Upper lobe of left lung (tissue), 6 donors: ENCODE measurements around the gene KCTD21. TPM values are rescaled to one million over a fixed set of nuclear protein-coding genes. Genes with fewer than 3 reads are reported as not detected.

Experiments used
- ATAC-seq, 2 donors: fragments of 200-7000 bp; cut with Tn5 transposase; one replicate each; pipeline ENCODE4 v1.9.1; 2022; ENCODE audit warnings: mild to moderate bottlenecking in 2 of 2, moderate library complexity in 2 of 2; ENCODE audit not compliant: low FRiP score in 2 of 2
- DNase-seq, 2 donors: peaks; one replicate each; pipeline ENCODE4 v3.0.0-alpha.2; 2019 to 2020
- H3K27ac ChIP-seq, 4 donors: fragments of 200-600 bp; sonication (generic); one replicate each; pipeline ENCODE4 v1.5.1; 2016 to 2019
- H3K27me3 ChIP-seq, 4 donors: fragments of 200-600 bp; sonication (generic); one replicate each; pipeline ENCODE4 v1.5.1; 2017 to 2019
- H3K36me3 ChIP-seq, 4 donors: fragments of 200-600 bp; sonication (generic); one replicate each; pipeline ENCODE4 v1.5.1; 2016 to 2019
- H3K4me1 ChIP-seq, 4 donors: fragments of 200-600 bp; sonication (generic); one replicate each; pipeline ENCODE4 v1.5.1; 2018 to 2019
- H3K4me3 ChIP-seq, 4 donors: fragments of 200-600 bp; sonication (generic); one replicate each; pipeline ENCODE4 v1.5.1; 2017 to 2019; ENCODE audit warnings: mild to moderate bottlenecking in 2 of 4, moderate library complexity in 1 of 4
- H3K9me3 ChIP-seq, 4 donors: fragments of 200-600 bp; sonication (generic); one replicate each; pipeline ENCODE4 v1.5.1; 2018 to 2019
- CTCF ChIP-seq, 6 experiments: fragments of 450-650 bp in 4 of 6; fragments of 200-600 bp in 2 of 6; sonication (generic) in 2 of 6; IDR thresholded peaks; one replicate each; pipeline ENCODE4 v1.5.1; 2016 to 2019; ENCODE audit warnings: antibody characterized with exemption in 6 of 6
- EP300 ChIP-seq, 4 donors: sonication (generic); formaldehyde crosslinking; IDR thresholded peaks; one replicate each; pipeline ENCODE4 v1.5.1; 2017; ENCODE audit warnings: antibody characterized with exemption in 4 of 4, control low read depth in 2 of 4
- POLR2A ChIP-seq, 4 donors: fragments of 450-650 bp; IDR thresholded peaks; one replicate each; pipeline ENCODE4 v1.5.1; 2016 to 2017; ENCODE audit warnings: antibody characterized with exemption in 4 of 4, mild to moderate bottlenecking in 2 of 4
- POLR2AphosphoS5 ChIP-seq, 2 donors: sonication (generic); formaldehyde crosslinking; IDR thresholded peaks; one replicate each; pipeline ENCODE4 v1.5.1; 2017; ENCODE audit warnings: antibody characterized with exemption in 2 of 2
- WGBS, 2 donors: methylation state at CpG; one replicate each; pipeline ENCODE4 v1.1.5; 2017 to 2018; 5-methylcytosine and 5-hydroxymethylcytosine counted together
- total RNA-seq, 6 donors: library from RNA; depleted of rRNA in 4 of 6; stranded (reverse); fragments of >200 nt in 4 of 6; gene quantifications; one replicate each; pipeline versions ENCODE4 v1.1.0 to v1.2.1, GENCODE V29; 2016 to 2021
- donor health status: DM: no; HTN: no; CAD: no; lungs with moderate emphysema.
- donor health status: DM: no; HTN: yes; CAD: no; lungs with severe emphysema.

The KCTD21 gene
- total RNA-seq, 6 donors from 2014 or later: 8.4 to 18.9 (median 10.7) TPM

GRCh38 chr11:78151804-78152203, 36.6 kb downstream of the KCTD21 start:
- Histone ChIP-seq H3K36me3 (no peaks in the 10 kb centered on the region), H3K27ac (no peak overlapping the region), H3K27me3 (no peaks in the 10 kb centered on the region), H3K4me3 (no peak overlapping the region), H3K4me1 (no peaks in the 10 kb centered on the region), H3K9me3 (no peaks in the 10 kb centered on the region)
- DNase-seq (no peak), ATAC-seq (no peak)
- no peak for TF ChIP-seq POLR2A (IDR thresholded peaks at IDR 0.05)
- no peak for TF ChIP-seq EP300 (IDR thresholded peaks at IDR 0.05)
- TF ChIP-seq POLR2AphosphoS5 (IDR thresholded peaks at IDR 0.05): no peak
- TF ChIP-seq CTCF (IDR thresholded peaks at IDR 0.05): no peak

GRCh38 chr11:78150754-78151153, 37.7 kb downstream of the KCTD21 start:
- no peaks in the 10 kb centered on the region for H3K36me3 ChIP-seq
- no peak overlapping the region for H3K27ac ChIP-seq
- H3K4me3 ChIP-seq: no peak overlapping the region
- H3K4me1 ChIP-seq: no peaks in the 10 kb centered on the region
- no peaks in the 10 kb centered on the region for H3K27me3 ChIP-seq
- H3K9me3 ChIP-seq: no peaks in the 10 kb centered on the region
- DNase-seq (no peak), ATAC-seq (no peak)
- no peak for TF ChIP-seq CTCF (IDR thresholded peaks at IDR 0.05)
- TF ChIP-seq POLR2A (IDR thresholded peaks at IDR 0.05): no peak
- no peak for TF ChIP-seq EP300 (IDR thresholded peaks at IDR 0.05)
- no peak for TF ChIP-seq POLR2AphosphoS5 (IDR thresholded peaks at IDR 0.05)

GRCh38 chr11:78150346-78150745, 38.1 kb downstream of the KCTD21 start:
- DNase-seq (no peak), ATAC-seq (no peak)
- no peaks in the 10 kb centered on the region for H3K9me3 ChIP-seq
- TF ChIP-seq EP300 (IDR thresholded peaks at IDR 0.05): no peak
- TF ChIP-seq POLR2A (IDR thresholded peaks at IDR 0.05): no peak
- no peak for TF ChIP-seq CTCF (IDR thresholded peaks at IDR 0.05)
- no peak for TF ChIP-seq POLR2AphosphoS5 (IDR thresholded peaks at IDR 0.05)
- H3K27ac ChIP-seq: no peak overlapping the region
- 95 to 98% methylated on average over 4 of the region's 4 CpGs for WGBS, 2 donors
- no peaks in the 10 kb centered on the region for H3K27me3 ChIP-seq
- H3K4me1 ChIP-seq: no peaks in the 10 kb centered on the region
- H3K4me3 ChIP-seq: no peak overlapping the region
- no peaks in the 10 kb centered on the region for H3K36me3 ChIP-seq

- WGBS, 2 donors: 21 to 23% methylated on average over 1 of the region's 1 CpG
- Histone ChIP-seq H3K4me1 (no peaks in the 10 kb centered on the region), H3K4me3 (no peak overlapping the region), H3K27ac (no peak overlapping the region), H3K36me3 (no peaks in the 10 kb centered on the region), H3K27me3 (no peaks in the 10 kb centered on the region), H3K9me3 (no peaks in the 10 kb centered on the region)
- ATAC-seq (peak in 1 of 2 donors; percentile 58), DNase-seq (no peak)
- TF ChIP-seq CTCF (IDR thresholded peaks at IDR 0.05) (peak in 2 of 6 experiments; percentile 9 to 15), POLR2A (IDR thresholded peaks at IDR 0.05) (no peak)
Measured at GRCh38 chr11:78149646-78150045, 38.8 kb downstream of the KCTD21 start.

GRCh38 chr11:78147807-78148206, 40.6 kb downstream of the KCTD21 start:
- no peak overlapping the region for H3K4me3 ChIP-seq
- H3K36me3 ChIP-seq: no peaks in the 10 kb centered on the region
- no peak overlapping the region for H3K27ac ChIP-seq
- H3K9me3 ChIP-seq: no peaks in the 10 kb centered on the region
- TF ChIP-seq CTCF (IDR thresholded peaks at IDR 0.05): no peak
- TF ChIP-seq POLR2AphosphoS5 (IDR thresholded peaks at IDR 0.05): no peak
- TF ChIP-seq EP300 (IDR thresholded peaks at IDR 0.05): no peak
- TF ChIP-seq POLR2A (IDR thresholded peaks at IDR 0.05): no peak
- H3K4me1 ChIP-seq: no peaks in the 10 kb centered on the region
- no peaks in the 10 kb centered on the region for H3K27me3 ChIP-seq
- DNase-seq (no peak), ATAC-seq (no peak)
- 89 to 98% methylated on average over 2 of the region's 2 CpGs for WGBS, 2 donors
